ENCODE data around the gene SGTA.

SGTA gene

DNA sequence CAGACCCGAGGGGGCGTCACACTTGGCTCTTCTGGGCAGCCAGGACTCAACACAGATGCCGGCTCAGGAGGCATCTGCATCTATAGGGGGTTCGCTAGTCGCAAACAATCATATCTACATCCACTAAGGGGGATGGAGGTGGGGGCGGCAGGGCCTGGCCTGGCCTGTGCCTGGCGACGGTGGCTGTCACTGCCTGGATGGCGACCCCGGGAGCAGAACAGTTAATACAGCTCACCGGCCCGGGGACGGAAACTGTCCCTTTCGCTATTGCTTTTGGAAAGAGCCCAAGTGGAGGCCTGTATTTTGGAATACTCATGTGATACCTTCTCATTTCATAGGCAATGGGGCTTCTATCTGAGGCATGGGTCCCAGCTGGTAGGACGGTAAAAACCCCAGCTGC, 17.7 kb downstream of the SGTA start:
- no peaks in the 10 kb centered on the region for H3K9me3 ChIP-seq (ENCODE audit: control insufficient read depth in 1 of 2, low read length in 2 of 2)
- no peaks in the 10 kb centered on the region for H3K27me3 ChIP-seq (ENCODE audit: low read depth, low read length)
- peaks cover 28 to 72% of the 10 kb centered on the region in 2 donors for H3K36me3 ChIP-seq (ENCODE audit: control insufficient read depth in 1 of 2, insufficient read depth in 2 of 2, low read length in 2 of 2)
- no peak overlapping the region for H3K4me3 ChIP-seq (ENCODE audit: low read depth in 1 of 2, low read length in 2 of 2)
- peaks cover 0 to 7% of the 10 kb centered on the region in 2 donors for H3K4me1 ChIP-seq (ENCODE audit: control insufficient read depth in 1 of 2, insufficient read depth in 2 of 2, low read length in 2 of 2)
- H3K27ac ChIP-seq (ENCODE audit: low read length), result no peak overlapping the region

DNA sequence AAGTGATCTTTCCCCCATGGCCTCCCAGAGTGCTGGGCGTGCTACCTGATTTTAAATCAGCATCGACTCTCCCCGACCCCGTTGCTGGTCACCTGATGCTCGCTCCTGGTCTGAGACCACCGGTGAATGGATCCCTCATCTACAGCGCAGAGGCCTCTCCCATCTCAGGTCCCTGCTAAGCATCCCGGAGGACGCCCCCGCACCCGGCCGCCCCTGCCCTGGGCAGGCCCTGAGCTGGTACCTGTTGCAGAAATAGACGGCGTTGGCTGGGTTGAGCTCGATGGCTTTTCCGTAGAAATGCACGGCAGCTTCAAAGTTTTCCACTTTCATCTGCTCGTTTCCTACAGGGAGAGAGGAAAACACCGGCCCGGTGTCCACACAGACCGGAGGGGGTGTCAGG, 18.1 kb downstream of the SGTA start:
- H3K27ac ChIP-seq (ENCODE audit: low read length), result no peak overlapping the region
- no peaks in the 10 kb centered on the region for H3K9me3 ChIP-seq (ENCODE audit: control insufficient read depth in 1 of 2, low read length in 2 of 2)
- H3K4me3 ChIP-seq (ENCODE audit: low read depth in 1 of 2, low read length in 2 of 2), result no peak overlapping the region
- H3K27me3 ChIP-seq (ENCODE audit: low read depth, low read length), result no peaks in the 10 kb centered on the region
- H3K36me3 ChIP-seq (ENCODE audit: control insufficient read depth in 1 of 2, insufficient read depth in 2 of 2, low read length in 2 of 2), result peaks cover 28 to 73% of the 10 kb centered on the region in 2 donors
- peaks cover 0 to 3% of the 10 kb centered on the region in 2 donors for H3K4me1 ChIP-seq (ENCODE audit: control insufficient read depth in 1 of 2, insufficient read depth in 2 of 2, low read length in 2 of 2)

DNA sequence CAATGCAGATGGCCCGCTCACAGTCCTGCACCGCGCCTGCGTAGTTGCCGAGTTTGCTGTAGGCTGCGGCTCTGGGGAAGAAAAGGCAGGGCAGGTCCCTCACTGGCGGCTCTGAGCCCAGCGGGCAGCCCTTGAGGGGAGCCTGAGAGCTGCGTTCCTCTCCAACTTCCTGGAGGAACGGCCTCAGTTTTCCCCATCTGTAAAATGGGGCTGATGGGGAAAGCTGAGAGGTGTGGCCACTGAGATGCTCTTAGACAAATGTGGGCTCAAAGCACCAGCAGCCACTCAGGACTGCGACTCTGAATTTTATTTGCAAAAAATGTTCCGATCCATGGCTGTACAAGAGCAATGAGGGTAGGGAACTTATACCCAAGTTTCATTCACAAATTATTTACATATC, 19.4 kb downstream of the SGTA start:
- H3K9me3 ChIP-seq (ENCODE audit: control insufficient read depth in 1 of 2, low read length in 2 of 2), result no peaks in the 10 kb centered on the region
- H3K27me3 ChIP-seq (ENCODE audit: low read depth, low read length), result no peaks in the 10 kb centered on the region
- H3K4me1 ChIP-seq (ENCODE audit: control insufficient read depth in 1 of 2, insufficient read depth in 2 of 2, low read length in 2 of 2), result no peaks in the 10 kb centered on the region
- no peak overlapping the region for H3K4me3 ChIP-seq (ENCODE audit: low read depth in 1 of 2, low read length in 2 of 2)
- no peak overlapping the region for H3K27ac ChIP-seq (ENCODE audit: low read length)
- peaks cover 35 to 82% of the 10 kb centered on the region in 2 donors for H3K36me3 ChIP-seq (ENCODE audit: control insufficient read depth in 1 of 2, insufficient read depth in 2 of 2, low read length in 2 of 2)

DNA sequence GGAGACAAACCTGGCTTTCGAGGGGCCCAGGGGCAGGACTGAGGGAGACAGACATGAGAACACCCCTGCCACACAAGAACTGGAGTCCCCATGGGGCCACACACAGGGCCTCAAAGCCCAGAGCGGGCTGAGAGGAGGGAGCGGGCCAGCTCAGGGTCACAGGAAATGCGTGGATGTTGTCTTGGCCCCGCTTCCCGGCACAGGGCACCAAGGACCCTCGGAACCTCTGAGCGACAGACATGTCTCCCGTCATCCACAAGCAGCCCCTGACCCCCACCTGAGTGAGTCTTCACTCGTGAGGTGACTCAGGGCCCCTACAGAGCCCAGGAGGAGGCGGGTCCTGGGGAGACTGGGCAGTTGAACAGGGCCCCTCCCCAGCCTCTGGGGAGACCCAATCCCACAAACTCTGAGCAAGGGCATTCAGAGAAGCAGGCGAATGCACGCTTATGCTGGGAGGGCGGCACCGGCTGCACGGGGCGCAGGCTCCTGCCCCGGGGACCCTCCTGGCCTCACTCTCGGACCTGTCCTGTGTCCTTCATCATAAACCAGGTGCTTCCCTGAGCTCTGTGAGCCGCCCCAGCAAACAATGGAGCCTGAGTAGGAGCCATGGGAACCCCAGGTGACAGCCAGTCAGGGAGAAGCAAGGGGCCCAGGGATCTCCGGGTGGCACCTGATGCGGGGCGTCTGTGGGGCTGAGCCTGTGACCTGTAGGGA, 20.1 kb downstream of the SGTA start:
- Histone ChIP-seq H3K4me1 (ENCODE audit: control insufficient read depth in 1 of 2, insufficient read depth in 2 of 2, low read length in 2 of 2) (no peaks in the 10 kb centered on the region), H3K36me3 (ENCODE audit: control insufficient read depth in 1 of 2, insufficient read depth in 2 of 2, low read length in 2 of 2) (peaks cover 35 to 81% of the 10 kb centered on the region in 2 donors), H3K27ac (ENCODE audit: low read length) (no peak overlapping the region), H3K9me3 (ENCODE audit: control insufficient read depth in 1 of 2, low read length in 2 of 2) (no peaks in the 10 kb centered on the region), H3K27me3 (ENCODE audit: low read depth, low read length) (no peaks in the 10 kb centered on the region), H3K4me3 (ENCODE audit: low read depth in 1 of 2, low read length in 2 of 2) (no peak overlapping the region)

DNA sequence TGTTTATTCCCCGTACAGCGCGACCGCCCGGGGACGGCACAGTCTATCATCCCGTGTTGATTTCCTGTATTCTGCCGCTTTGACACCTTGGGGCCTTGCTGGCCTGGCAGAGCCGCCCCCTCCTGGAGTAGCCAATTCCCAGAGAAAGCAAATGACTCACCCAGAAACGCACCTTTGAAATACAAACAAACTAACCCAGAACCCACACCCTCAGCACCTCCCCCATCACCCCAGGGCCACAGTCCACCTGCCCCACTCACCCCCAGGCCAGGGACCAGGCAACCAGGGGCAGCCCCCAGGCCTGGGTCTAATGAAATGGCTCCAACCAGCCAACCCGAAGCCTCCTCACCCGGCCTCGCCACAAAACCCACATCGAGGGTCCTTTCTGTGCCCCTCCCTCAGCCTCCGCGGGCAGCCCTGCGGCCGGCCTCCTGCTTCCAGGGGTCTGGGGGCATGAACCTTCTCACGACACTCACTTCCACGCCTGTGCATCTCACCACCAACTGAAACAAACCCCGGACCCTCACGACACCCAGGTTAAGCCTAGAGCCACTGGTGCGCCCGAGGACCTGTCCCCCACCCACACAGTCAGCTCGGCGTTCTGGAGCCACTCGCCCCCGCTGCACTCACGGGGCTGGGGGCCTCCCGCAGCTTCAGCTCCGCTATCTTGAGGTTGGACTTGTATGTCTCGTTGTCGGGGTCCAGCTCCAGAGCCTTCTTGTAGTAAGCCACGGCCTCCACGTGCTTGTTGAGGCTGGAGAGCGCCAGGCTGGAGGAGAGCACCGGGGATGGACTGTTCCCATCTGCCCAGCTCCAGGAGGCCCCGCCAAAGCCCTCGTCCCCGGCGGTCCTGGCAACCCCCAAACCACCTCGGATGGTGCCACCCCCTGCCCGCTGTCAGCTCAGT, 20.9 kb downstream of the SGTA start:
- H3K27me3 ChIP-seq (ENCODE audit: low read depth, low read length), result no peaks in the 10 kb centered on the region
- peaks cover 35 to 84% of the 10 kb centered on the region in 2 donors for H3K36me3 ChIP-seq (ENCODE audit: control insufficient read depth in 1 of 2, insufficient read depth in 2 of 2, low read length in 2 of 2)
- H3K27ac ChIP-seq (ENCODE audit: low read length), result no peak overlapping the region
- H3K4me3 ChIP-seq (ENCODE audit: low read depth in 1 of 2, low read length in 2 of 2), result no peak overlapping the region
- H3K9me3 ChIP-seq (ENCODE audit: control insufficient read depth in 1 of 2, low read length in 2 of 2), result no peaks in the 10 kb centered on the region
- H3K4me1 ChIP-seq (ENCODE audit: control insufficient read depth in 1 of 2, insufficient read depth in 2 of 2, low read length in 2 of 2), result no peaks in the 10 kb centered on the region

DNA sequence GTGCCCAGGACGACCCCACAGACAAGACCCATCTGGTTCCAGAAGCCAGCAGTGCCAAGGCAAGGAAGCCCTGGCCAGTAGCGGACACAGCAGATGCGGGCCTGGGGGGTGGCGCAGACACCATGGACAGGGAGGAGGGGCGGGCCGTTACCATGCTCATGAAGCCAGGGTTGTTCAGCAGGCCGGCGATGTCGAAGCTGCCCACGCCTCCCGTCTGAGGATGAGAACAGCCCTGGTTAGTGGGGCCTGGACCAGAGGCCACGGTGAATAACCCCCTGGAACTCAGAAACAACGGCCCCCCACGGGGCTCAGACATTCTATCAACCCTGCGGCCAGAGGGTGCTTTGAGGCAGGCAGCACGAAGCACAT, 21.8 kb downstream of the SGTA start:
- Histone ChIP-seq H3K4me3 (ENCODE audit: low read depth in 1 of 2, low read length in 2 of 2) (no peak overlapping the region), H3K27me3 (ENCODE audit: low read depth, low read length) (no peaks in the 10 kb centered on the region), H3K36me3 (ENCODE audit: control insufficient read depth in 1 of 2, insufficient read depth in 2 of 2, low read length in 2 of 2) (peaks cover 35 to 84% of the 10 kb centered on the region in 2 donors), H3K27ac (ENCODE audit: low read length) (no peak overlapping the region), H3K4me1 (ENCODE audit: control insufficient read depth in 1 of 2, insufficient read depth in 2 of 2, low read length in 2 of 2) (no peaks in the 10 kb centered on the region), H3K9me3 (ENCODE audit: control insufficient read depth in 1 of 2, low read length in 2 of 2) (no peaks in the 10 kb centered on the region)

DNA sequence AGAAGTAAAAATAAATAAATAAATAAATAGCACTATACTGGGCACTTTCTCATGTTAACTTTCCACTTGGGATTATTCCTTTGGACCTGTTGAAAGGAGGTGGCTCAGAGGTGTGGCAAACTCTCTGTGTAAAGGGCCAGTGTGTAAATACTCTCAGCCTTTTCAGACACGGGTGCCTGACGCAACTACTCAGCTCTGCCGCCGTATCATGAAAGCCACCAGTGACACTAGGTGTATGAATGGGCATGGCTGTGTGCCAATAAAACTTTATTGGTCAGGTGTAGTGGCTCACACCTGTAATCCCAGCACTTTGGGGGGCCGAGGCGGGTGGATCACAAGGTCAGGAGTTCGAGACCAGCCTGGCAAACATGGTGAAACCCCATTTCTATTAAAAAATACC, 23.1 kb downstream of the SGTA start:
- no peaks in the 10 kb centered on the region for H3K27me3 ChIP-seq (ENCODE audit: low read depth, low read length)
- H3K4me3 ChIP-seq (ENCODE audit: low read depth in 1 of 2, low read length in 2 of 2), result no peak overlapping the region
- H3K27ac ChIP-seq (ENCODE audit: low read length), result no peak overlapping the region
- no peaks in the 10 kb centered on the region for H3K9me3 ChIP-seq (ENCODE audit: control insufficient read depth in 1 of 2, low read length in 2 of 2)
- H3K36me3 ChIP-seq (ENCODE audit: control insufficient read depth in 1 of 2, insufficient read depth in 2 of 2, low read length in 2 of 2), result peaks cover 40 to 82% of the 10 kb centered on the region in 2 donors
- no peaks in the 10 kb centered on the region for H3K4me1 ChIP-seq (ENCODE audit: control insufficient read depth in 1 of 2, insufficient read depth in 2 of 2, low read length in 2 of 2)

DNA sequence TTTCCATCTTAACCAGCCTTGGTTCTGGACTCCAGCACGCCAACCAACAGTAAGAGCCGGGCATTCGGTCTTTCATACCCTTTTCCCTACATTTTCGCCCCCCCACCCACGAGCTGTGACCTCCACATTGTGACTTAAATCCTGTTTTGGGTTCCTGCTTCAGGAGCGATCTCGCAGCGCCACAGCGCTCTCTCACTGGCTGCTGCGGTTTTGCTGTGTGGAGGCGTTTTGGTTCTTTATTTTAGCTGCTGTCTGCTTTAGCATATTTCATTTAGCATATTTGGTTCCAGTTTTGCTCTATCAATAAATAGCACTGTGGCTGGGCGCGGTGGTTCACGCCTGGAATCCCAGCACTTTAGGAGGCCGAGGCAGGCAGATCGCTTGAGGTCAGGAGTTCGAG, 23.7 kb downstream of the SGTA start:
- no peak overlapping the region for H3K27ac ChIP-seq (ENCODE audit: low read length)
- H3K36me3 ChIP-seq (ENCODE audit: control insufficient read depth in 1 of 2, insufficient read depth in 2 of 2, low read length in 2 of 2), result peaks cover 44 to 84% of the 10 kb centered on the region in 2 donors
- no peak overlapping the region for H3K4me3 ChIP-seq (ENCODE audit: low read depth in 1 of 2, low read length in 2 of 2)
- H3K27me3 ChIP-seq (ENCODE audit: low read depth, low read length), result no peaks in the 10 kb centered on the region
- no peaks in the 10 kb centered on the region for H3K4me1 ChIP-seq (ENCODE audit: control insufficient read depth in 1 of 2, insufficient read depth in 2 of 2, low read length in 2 of 2)
- no peaks in the 10 kb centered on the region for H3K9me3 ChIP-seq (ENCODE audit: control insufficient read depth in 1 of 2, low read length in 2 of 2)

DNA sequence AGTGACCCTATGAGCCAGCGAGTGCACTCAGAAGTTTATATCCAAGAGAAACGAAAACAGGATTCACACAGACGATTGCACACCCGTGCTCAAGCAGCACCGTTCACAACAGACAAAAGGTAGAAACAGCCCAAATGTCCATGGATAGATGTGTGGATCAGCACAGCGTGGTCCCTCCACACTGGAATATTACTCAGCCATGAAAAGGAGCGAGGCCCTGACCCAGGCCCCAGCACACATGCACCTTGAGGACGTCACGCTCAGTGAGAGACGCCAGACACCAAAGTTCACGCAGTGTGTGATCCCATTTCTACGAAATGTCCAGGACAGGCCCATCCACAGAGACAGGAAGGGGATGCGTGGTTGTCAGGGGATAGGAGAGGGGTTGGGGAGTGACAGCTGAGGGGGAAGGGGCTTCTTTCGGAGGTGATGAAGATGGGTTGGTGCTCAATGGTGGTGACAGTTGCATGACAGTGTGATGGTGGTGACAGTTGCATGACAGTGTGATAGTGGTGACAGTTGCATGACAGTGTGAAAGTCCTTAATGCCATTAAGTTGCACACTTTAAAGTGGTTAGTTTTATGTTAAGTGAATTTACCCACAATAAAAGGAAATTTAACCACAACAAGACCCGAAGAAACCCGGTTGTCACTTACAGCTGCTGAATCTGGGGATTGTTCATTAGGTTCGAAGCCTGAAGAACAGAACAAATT, 24.3 kb downstream of the SGTA start:
- no peaks in the 10 kb centered on the region for H3K27me3 ChIP-seq (ENCODE audit: low read depth, low read length)
- H3K9me3 ChIP-seq (ENCODE audit: control insufficient read depth in 1 of 2, low read length in 2 of 2), result no peaks in the 10 kb centered on the region
- H3K4me1 ChIP-seq (ENCODE audit: control insufficient read depth in 1 of 2, insufficient read depth in 2 of 2, low read length in 2 of 2), result no peaks in the 10 kb centered on the region
- H3K4me3 ChIP-seq (ENCODE audit: low read depth in 1 of 2, low read length in 2 of 2), result no peak overlapping the region
- no peak overlapping the region for H3K27ac ChIP-seq (ENCODE audit: low read length)
- H3K36me3 ChIP-seq (ENCODE audit: control insufficient read depth in 1 of 2, insufficient read depth in 2 of 2, low read length in 2 of 2), result peaks cover 41 to 86% of the 10 kb centered on the region in 2 donors

DNA sequence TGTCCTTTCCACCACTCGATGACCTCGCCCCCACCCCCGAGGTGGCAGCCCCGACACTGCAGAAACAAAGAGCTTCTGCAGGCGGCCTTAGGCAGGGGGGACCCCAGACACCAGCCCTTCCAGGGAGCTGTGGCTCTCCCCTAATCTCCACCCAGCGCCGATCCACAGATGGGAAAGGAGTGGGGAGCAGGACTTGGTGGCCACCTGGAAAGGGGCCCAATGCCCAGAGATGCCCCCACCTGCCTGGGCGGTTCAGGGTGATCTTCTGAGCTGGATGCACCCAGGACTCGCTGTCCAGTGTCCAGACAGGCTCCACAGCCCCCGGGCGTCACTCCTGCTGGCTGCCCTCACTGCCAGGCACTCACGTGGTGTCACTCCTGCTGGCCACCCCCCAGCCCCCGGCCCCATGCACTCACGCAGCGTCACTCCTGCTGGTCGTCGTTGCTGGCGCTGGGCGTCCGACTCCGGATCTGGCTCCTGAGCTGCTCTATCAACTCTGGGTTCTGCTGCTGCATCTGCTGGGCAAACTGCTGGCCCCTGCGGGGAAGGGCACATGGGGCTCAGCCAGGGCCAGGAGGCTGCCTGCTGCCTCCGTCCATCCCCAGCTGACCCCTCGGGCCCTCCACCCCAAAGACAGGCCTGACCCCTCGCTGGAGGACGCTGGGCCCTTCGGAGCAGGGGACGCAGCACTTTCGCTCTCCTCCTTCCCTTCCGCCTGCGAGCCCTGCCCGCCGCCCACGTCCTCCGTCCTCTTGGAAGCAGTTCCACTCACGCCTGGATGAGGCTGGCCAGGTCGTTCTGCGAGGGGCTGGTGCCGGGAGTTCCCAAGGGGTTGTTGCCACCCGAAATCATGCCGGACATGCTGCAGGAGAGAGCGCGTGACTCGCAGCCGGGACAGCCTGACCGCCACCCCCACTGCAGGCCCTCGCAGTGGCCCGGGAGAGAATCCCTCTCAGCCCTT, 25.9 kb downstream of the SGTA start:
- H3K4me1 ChIP-seq (ENCODE audit: control insufficient read depth in 1 of 2, insufficient read depth in 2 of 2, low read length in 2 of 2), result no peaks in the 10 kb centered on the region
- no peak overlapping the region for H3K27ac ChIP-seq (ENCODE audit: low read length)

More for the DNA sequence above, 25.9 kb downstream of the SGTA start:
- no peak overlapping the region for H3K4me3 ChIP-seq (ENCODE audit: low read depth in 1 of 2, low read length in 2 of 2)
- no peaks in the 10 kb centered on the region for H3K9me3 ChIP-seq (ENCODE audit: control insufficient read depth in 1 of 2, low read length in 2 of 2)
- H3K27me3 ChIP-seq (ENCODE audit: low read depth, low read length), result no peaks in the 10 kb centered on the region
- peaks cover 31 to 76% of the 10 kb centered on the region in 2 donors for H3K36me3 ChIP-seq (ENCODE audit: control insufficient read depth in 1 of 2, insufficient read depth in 2 of 2, low read length in 2 of 2)
